Gastrocnemius medialis (tissue), 4 donors: ENCODE results near the gene SLC16A1. TPM values are rescaled to one million over a fixed set of nuclear protein-coding genes. Genes with fewer than 3 reads are reported as not detected.

Experiments
- ATAC-seq, 2 donors: fragments of 150-250 bp; one replicate each; pipeline ENCODE4 v1.9.1; 2016
- DNase-seq, 2 donors: peaks; one replicate each; pipeline ENCODE4 v3.0.0-alpha.2; 2019
- H3K27ac ChIP-seq, 4 donors: fragments of 200-600 bp; sonication (generic); 1 replicate in 1 of 4; 2 replicates in 3 of 4; pipeline ENCODE4 v1.5.1; 2016 to 2018; ENCODE audit warnings: mild to moderate bottlenecking in 2 of 4, moderate library complexity in 1 of 4
- H3K27me3 ChIP-seq, 3 donors: fragments of 200-600 bp; sonication (generic) in 2 of 3; 1 replicate in 1 of 3; 2 replicates in 2 of 3; pipeline versions ENCODE4 v1.5.1 to v1.6.0; 2016 to 2019; ENCODE audit warnings: mild to moderate bottlenecking in 1 of 3, moderate library complexity in 1 of 3
- H3K36me3 ChIP-seq, 2 donors: fragments of 200-600 bp; sonication (generic) in 1 of 2; one replicate each; pipeline ENCODE4 v1.5.1; 2017 to 2018
- H3K4me1 ChIP-seq, 2 donors: fragments of 200-600 bp; sonication (generic) in 1 of 2; one replicate each; pipeline ENCODE4 v1.5.1; 2016 to 2017; ENCODE audit warnings: mild to moderate bottlenecking in 2 of 2
- H3K4me3 ChIP-seq, 4 donors: fragments of 200-600 bp; sonication (generic) in 3 of 4; 1 replicate in 1 of 4; 2 replicates in 3 of 4; pipeline ENCODE4 v1.5.1; 2016 to 2019; ENCODE audit warnings: mild to moderate bottlenecking in 2 of 4
- H3K9me3 ChIP-seq, 3 donors: fragments of 200-600 bp; sonication (generic) in 2 of 3; 1 replicate in 1 of 3; 2 replicates in 2 of 3; pipeline ENCODE4 v1.5.1; 2016 to 2019
- POLR2A ChIP-seq, 2 donors: fragments of 450-650 bp; IDR thresholded peaks; one replicate each; pipeline ENCODE4 v1.6.1; 2017; ENCODE audit warnings: antibody characterized with exemption in 2 of 2, mild to moderate bottlenecking in 2 of 2, moderate library complexity in 2 of 2
- in situ Hi-C, 4 donors: fragments of 200-750 bp; cut with MboI; loops; one replicate each; pipeline versions ENCODE4 v1.15.0 to v1.8.0; 2017; ENCODE audit warnings: low sequenced_read_pairs in 4 of 4
- intact Hi-C: fragments of 100-400 bp; cut with DNase I; formaldehyde crosslinking; loops from one replicate; pipeline ENCODE4 v1.15.1; 2023; ENCODE audit warnings: low total_unique reads
- total RNA-seq, 4 donors: library from RNA; depleted of rRNA; stranded (reverse); fragments of >200 nt; gene quantifications; one replicate each; pipeline versions ENCODE4 v1.1.0 to v1.2.3, GENCODE V29; 2016
- TF ChIP-seq, protein P1 (sequence below), 5 experiments: fragments of 450-650 bp in 3 of 5; fragments of 200-600 bp in 2 of 5; sonication (generic) in 2 of 5; IDR thresholded peaks in 4 of 5; conservative IDR thresholded peaks in 1 of 5; 1 replicate in 4 of 5; 2 replicates in 1 of 5; pipeline ENCODE4 v1.5.1; 2016 to 2019; ENCODE audit warnings: antibody characterized with exemption in 5 of 5, mild to moderate bottlenecking in 3 of 5, moderate library complexity in 3 of 5

The SLC16A1 gene
- total RNA-seq, 4 donors from 2014 or later: 26.5 to 41.6 (median 36.2) TPM

DNA sequence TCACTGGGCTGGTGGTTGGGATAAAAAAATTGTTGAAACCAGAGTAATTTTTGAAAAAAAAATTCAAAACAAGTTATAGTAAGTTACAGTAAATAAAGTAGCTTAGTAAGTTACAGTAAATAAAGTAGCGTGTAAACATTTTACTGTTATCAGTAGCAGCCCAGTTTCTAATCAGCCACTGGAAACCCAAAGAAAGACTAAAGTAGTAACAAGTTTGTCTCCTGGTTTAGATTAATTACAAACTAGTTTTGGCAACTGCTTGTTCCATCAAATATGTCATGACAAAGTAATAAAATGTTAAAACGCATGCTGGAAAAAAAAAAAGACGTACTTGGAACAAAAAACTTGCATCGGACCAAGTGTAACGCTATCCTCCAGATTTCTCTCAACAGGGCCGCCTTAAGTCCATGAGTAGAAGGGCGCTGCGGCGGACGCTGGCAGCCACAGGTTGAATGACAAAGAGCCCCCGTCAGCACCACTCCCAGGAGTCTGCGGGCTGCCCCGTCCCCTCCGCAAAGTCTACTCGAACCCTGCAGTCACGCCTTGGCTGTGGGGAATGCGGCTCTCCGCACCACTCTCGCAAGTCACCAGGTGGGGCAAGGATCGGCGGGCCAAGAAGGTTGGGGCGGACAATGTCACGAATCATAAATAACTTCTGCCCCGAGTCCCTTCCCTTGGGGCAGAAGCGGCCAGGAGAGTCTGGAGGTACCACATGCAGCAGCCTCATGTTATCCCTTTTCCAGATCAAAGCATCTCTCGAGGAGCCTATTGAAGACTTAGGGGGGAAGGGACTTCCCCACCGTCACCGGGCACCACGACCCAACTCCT, 837 bp downstream of the SLC16A1 start:
- peak overlapping the region; percentile 93 to 100 (median 96) for H3K27ac ChIP-seq
- H3K4me3 ChIP-seq: peak overlapping the region; percentile 74 to 96 (median 80)
- in situ Hi-C loops: loop anchor here in 1 of 4 donors (5.0 kb wide), 1 partner anchor 37 kb away; no protein-coding TSS in a partner anchor
- H3K9me3 ChIP-seq: no peaks in the 10 kb centered on the region
- H3K36me3 ChIP-seq: no peaks in the 10 kb centered on the region
- H3K27me3 ChIP-seq: no peaks in the 10 kb centered on the region
- TF ChIP-seq POLR2A (IDR thresholded peaks at IDR 0.05): no peak
- TF ChIP-seq, protein P1, sequence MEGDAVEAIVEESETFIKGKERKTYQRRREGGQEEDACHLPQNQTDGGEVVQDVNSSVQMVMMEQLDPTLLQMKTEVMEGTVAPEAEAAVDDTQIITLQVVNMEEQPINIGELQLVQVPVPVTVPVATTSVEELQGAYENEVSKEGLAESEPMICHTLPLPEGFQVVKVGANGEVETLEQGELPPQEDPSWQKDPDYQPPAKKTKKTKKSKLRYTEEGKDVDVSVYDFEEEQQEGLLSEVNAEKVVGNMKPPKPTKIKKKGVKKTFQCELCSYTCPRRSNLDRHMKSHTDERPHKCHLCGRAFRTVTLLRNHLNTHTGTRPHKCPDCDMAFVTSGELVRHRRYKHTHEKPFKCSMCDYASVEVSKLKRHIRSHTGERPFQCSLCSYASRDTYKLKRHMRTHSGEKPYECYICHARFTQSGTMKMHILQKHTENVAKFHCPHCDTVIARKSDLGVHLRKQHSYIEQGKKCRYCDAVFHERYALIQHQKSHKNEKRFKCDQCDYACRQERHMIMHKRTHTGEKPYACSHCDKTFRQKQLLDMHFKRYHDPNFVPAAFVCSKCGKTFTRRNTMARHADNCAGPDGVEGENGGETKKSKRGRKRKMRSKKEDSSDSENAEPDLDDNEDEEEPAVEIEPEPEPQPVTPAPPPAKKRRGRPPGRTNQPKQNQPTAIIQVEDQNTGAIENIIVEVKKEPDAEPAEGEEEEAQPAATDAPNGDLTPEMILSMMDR (IDR thresholded peaks at IDR 0.05 in 4 of 5, conservative IDR thresholded peaks at IDR 0.05 in 1 of 5): no peak
- ATAC-seq (peak; percentile 39 to 42), DNase-seq (peak; percentile 37 to 77)
- intact Hi-C loops: loop anchor here (1.0 to 10.0 kb wide), 6 partner anchors 73 to 1800 kb away; partner anchors contain the start of genes CAPZA1, CSDE1, LRIG2 and PPM1J
- H3K4me1 ChIP-seq: peaks cover 43 to 51% of the 10 kb centered on the region in 2 donors

DNA sequence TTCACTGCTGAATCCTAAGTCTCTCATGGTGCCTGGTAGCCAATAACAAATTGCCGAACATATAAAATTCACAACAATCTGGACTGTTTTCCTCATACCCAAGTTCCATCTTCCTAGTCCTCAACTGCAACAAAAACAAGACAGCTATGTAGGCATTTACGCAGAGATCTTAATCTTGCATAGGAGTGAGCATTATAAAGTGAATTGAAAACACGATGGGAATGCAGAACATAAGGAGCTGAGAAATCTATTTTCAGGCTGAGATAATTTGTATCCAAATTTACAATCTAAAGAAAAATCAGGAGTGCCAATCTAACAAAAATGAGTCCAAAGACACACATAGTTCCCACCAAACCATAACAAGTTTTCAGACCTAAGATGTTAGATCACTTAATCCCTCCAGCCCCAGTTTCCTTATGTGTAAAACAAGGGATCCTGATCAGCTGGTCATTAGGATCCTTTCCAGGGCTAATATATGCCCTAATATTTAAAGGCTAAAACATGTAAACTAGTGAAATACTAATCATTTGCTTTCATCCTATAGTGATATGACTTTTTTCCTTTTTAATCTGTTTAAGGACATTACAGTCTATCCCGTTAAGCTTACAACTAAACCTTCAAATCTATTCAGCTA, 1.9 kb downstream of the SLC16A1 start:
- Histone ChIP-seq H3K36me3 (no peaks in the 10 kb centered on the region), H3K27ac (peak overlapping the region; percentile 93 to 100 (median 96)), H3K4me1 (peaks cover 44 to 51% of the 10 kb centered on the region in 2 donors), H3K4me3 (peak overlapping the region in 3 of 4 donors; percentile 74 to 96 (median 83)), H3K9me3 (no peaks in the 10 kb centered on the region), H3K27me3 (no peaks in the 10 kb centered on the region)
- DNase-seq (no peak), ATAC-seq (no peak)
- intact Hi-C loops (loop anchor here (2.0 to 10.0 kb wide), 3 partner anchors 121 to 1801 kb away; partner anchors contain the start of genes CAPZA1, CSDE1, LRIG2 and ST7L), in situ Hi-C loops (no loop called here)
- TF ChIP-seq, protein P1 (IDR thresholded peaks at IDR 0.05 in 4 of 5, conservative IDR thresholded peaks at IDR 0.05 in 1 of 5): no peak
- no peak for TF ChIP-seq POLR2A (IDR thresholded peaks at IDR 0.05)

DNA sequence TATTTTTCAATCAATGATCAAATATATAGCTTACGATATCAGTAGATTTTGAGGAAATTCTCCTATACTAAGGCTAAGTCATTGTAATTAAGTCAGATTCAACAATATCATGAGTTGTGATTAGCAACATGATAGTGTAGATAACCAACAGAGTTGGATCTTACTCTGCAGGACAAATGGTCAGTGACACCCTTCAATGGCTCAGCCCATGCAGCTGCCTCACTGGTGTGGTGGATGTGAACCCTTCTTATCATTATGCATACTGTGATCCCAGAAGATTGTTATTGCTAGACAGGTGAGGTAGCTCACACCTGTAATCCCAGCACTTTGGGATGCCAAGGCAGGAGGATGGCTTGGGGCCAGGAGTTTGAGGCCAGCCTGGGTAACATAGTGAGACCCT, 5.6 kb downstream of the SLC16A1 start:
- no peaks in the 10 kb centered on the region for H3K27me3 ChIP-seq
- no peak for ATAC-seq
- intact Hi-C loops: loop anchor here (10.0 kb wide), 2 partner anchors 124 to 1804 kb away; partner anchors contain the start of genes CSDE1 and LRIG2
- in situ Hi-C loops: no loop called here
- no peaks in the 10 kb centered on the region for H3K36me3 ChIP-seq
- no peak for DNase-seq
- H3K27ac ChIP-seq: no peak overlapping the region
- TF ChIP-seq, protein P1 (IDR thresholded peaks at IDR 0.05 in 4 of 5, conservative IDR thresholded peaks at IDR 0.05 in 1 of 5): no peak
- no peak for TF ChIP-seq POLR2A (IDR thresholded peaks at IDR 0.05)
- no peaks in the 10 kb centered on the region for H3K9me3 ChIP-seq
- no peak overlapping the region for H3K4me3 ChIP-seq
- H3K4me1 ChIP-seq: peaks cover 32 to 44% of the 10 kb centered on the region in 2 donors

DNA sequence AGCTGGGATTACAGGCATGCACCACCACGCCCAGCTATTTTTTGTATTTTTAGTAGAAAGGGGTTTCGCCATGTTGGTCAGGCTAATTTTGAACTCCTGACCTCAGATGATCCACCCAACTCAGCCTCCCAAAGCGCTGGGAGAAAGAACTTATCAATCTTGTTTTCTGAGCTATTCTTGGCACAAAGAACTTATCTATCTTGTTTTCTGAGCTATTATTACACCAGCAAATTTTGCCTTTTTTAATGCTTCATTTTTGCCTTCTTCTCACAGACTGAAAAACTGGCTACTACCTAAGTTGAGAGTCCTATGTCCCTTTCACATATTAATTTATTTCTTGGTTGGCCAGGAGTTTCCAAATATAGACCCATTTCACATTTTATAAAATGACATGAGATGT, 9.3 kb downstream of the SLC16A1 start:
- Histone ChIP-seq H3K36me3 (no peaks in the 10 kb centered on the region), H3K27me3 (no peaks in the 10 kb centered on the region), H3K4me3 (no peak overlapping the region), H3K4me1 (peaks cover 12 to 17% of the 10 kb centered on the region in 2 donors), H3K27ac (peak overlapping the region in 1 of 4 donors; percentile 26), H3K9me3 (no peaks in the 10 kb centered on the region)
- TF ChIP-seq, protein P1 (IDR thresholded peaks at IDR 0.05 in 4 of 5, conservative IDR thresholded peaks at IDR 0.05 in 1 of 5): no peak
- TF ChIP-seq POLR2A (IDR thresholded peaks at IDR 0.05): no peak
- ATAC-seq (no peak), DNase-seq (no peak)
- in situ Hi-C loops: loop anchor here in 1 of 4 donors (10.0 kb wide), 1 partner anchor 62 kb away; no protein-coding TSS in a partner anchor
- intact Hi-C loops: no loop called here
